Bronchial epithelial cell (primary cell): ENCODE results near the gene SSBP3. TPM values are rescaled to one million over a fixed set of nuclear protein-coding genes. Genes with fewer than 3 reads are reported as not detected.

Source experiments
- DNase-seq: peaks from one replicate; pipeline ENCODE4 v3.0.0-alpha.2; 2010; ENCODE audit warnings: low read depth
- FAIRE-seq: peaks from 2 replicates; lab custom pipeline; 2011; peaks lifted over from hg19 to GRCh38; lab: Jason Lieb, UNC
- H3K27me3 ChIP-seq: 2 replicates; pipeline ENCODE4 v1.5.1; 2011; ENCODE audit warnings: low read length; ENCODE audit not compliant: control insufficient read depth, insufficient read depth
- H3K36me3 ChIP-seq: 2 replicates; pipeline ENCODE4 v1.5.1; 2011; ENCODE audit warnings: low read length; ENCODE audit not compliant: control insufficient read depth, insufficient read depth
- H3K4me3 ChIP-seq: 2 replicates; pipeline ENCODE4 v1.5.1; 2011; ENCODE audit warnings: mild to moderate bottlenecking, low read depth, low read length, control low read depth
- total RNA-seq: library from RNA; depleted of rRNA; stranded (reverse); fragments of >200 nt; gene quantifications from 2 replicates; pipeline ENCODE4 v1.2.1, GENCODE V29; 2014
- TF ChIP-seq, protein P1 (sequence below): IDR thresholded peaks from 2 replicates; pipeline ENCODE4 v1.5.1; 2011; ENCODE audit warnings: mild to moderate bottlenecking, moderate library complexity, low read length, control low read depth, inconsistent platforms; ENCODE audit not compliant: insufficient read depth, severe bottlenecking

SSBP3 gene
- total RNA-seq, 1 donor from 2014 or later, result 3.7 TPM

DNA sequence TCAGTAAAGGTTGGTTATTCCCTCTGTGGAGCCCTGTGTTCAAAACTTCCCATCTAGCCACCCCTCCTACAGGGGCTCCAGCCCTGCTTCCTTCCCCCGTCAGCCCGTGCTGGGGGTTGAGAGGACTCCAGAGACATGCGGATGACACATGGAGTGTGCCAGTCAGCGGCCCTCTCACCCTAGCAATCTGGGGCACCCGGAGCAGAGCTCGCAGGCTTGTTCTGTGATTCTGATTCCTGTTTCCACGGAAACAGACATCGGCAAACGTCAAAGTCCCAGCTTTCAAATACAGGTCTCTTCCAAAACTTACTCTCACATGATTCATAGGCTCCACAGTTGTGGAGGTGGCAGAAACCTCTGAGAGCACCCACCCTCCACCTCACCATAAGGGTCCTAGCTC is 9.8 kb upstream of the SSBP3 start:
- TF ChIP-seq, protein P1, sequence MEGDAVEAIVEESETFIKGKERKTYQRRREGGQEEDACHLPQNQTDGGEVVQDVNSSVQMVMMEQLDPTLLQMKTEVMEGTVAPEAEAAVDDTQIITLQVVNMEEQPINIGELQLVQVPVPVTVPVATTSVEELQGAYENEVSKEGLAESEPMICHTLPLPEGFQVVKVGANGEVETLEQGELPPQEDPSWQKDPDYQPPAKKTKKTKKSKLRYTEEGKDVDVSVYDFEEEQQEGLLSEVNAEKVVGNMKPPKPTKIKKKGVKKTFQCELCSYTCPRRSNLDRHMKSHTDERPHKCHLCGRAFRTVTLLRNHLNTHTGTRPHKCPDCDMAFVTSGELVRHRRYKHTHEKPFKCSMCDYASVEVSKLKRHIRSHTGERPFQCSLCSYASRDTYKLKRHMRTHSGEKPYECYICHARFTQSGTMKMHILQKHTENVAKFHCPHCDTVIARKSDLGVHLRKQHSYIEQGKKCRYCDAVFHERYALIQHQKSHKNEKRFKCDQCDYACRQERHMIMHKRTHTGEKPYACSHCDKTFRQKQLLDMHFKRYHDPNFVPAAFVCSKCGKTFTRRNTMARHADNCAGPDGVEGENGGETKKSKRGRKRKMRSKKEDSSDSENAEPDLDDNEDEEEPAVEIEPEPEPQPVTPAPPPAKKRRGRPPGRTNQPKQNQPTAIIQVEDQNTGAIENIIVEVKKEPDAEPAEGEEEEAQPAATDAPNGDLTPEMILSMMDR, result no peak
- no peak for DNase-seq
- no peak for FAIRE-seq
- H3K4me3 ChIP-seq, result no peak overlapping the region
- H3K27me3 ChIP-seq, result no peaks in the 10 kb centered on the region
- no peaks in the 10 kb centered on the region for H3K36me3 ChIP-seq

DNA sequence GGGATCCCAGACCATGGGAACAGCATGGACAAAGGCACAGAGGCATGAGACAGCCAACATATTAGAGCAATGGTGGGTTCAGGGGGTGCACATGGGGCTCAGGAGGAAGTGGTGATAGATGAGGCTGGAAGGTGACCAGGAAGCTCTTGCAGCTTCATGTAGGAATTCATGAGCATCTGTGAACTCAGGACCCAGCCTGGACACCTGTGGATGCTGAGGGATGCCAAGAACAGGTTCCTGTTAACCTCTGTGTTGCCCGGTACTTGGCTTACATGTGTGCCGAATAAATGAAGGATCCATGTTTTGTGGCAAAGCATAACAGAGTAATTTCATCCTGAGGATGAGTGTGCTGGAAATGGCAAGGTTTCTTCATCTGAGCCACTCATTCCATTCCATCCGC is 9.3 kb upstream of the SSBP3 start:
- DNase-seq (no peak), FAIRE-seq (peak; percentile 36)
- TF ChIP-seq, protein P1, result no peak
- H3K27me3 ChIP-seq, result no peaks in the 10 kb centered on the region
- H3K4me3 ChIP-seq, result no peak overlapping the region
- no peaks in the 10 kb centered on the region for H3K36me3 ChIP-seq

DNA sequence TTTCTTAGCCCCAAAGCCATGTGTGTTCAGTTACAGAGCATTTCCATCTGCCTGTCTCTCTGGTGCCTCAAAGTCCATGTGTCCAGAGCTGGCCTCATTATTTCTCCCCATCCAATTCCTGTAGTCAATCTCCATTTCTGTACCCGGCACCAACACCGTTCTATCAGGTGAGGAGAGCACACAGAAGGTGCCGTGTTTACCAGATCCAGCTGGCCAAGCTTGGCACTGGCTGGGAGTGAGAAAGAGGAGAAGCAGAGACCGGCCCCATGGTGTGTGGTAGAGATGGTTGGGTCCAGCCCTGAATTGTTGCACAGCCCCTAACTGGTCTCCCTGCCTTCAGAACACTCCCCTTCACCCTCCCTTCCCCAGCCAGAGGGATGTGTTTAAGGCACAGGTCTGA is 7.5 kb upstream of the SSBP3 start:
- peak; percentile 7 for FAIRE-seq
- DNase-seq, result no peak
- Histone ChIP-seq H3K4me3 (no peak overlapping the region), H3K27me3 (no peaks in the 10 kb centered on the region), H3K36me3 (no peaks in the 10 kb centered on the region)
- TF ChIP-seq, protein P1, result no peak

- no peaks in the 10 kb centered on the region for H3K27me3 ChIP-seq
- H3K36me3 ChIP-seq, result no peaks in the 10 kb centered on the region
- TF ChIP-seq, protein P1, result no peak
- FAIRE-seq (peak; percentile 96), DNase-seq (peak; percentile 46)
- H3K4me3 ChIP-seq, result no peak overlapping the region
These were observed 7.1 kb upstream of the SSBP3 start for GRCh38 chr1:54413295-54413694.

DNA sequence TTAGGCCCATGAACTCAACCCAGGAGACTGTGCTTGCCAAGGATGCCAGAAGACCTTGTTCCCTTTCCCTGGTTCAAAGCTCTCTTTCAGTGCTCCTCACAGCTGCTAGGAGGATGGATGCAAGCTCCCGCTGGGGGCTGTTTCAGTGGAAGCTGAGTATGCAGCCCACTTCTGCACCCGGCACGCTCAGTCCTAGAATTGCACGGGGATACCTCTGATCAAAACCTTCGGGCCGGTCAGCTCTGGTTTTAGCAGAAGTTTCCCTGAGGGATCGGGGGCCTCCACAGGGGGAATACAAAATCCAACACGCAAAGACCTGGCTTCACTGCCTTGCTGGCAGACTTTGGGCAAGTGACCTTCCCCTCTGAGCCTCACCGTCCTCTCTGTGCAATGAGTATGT is 4.2 kb upstream of the SSBP3 start:
- no peaks in the 10 kb centered on the region for H3K27me3 ChIP-seq
- no peaks in the 10 kb centered on the region for H3K36me3 ChIP-seq
- H3K4me3 ChIP-seq, result no peak overlapping the region
- DNase-seq (no peak), FAIRE-seq (no peak)
- TF ChIP-seq, protein P1, result no peak
